ENCODE results near the gene PRDM1. TPM values are rescaled to one million over a fixed set of nuclear protein-coding genes. Genes with fewer than 3 reads are reported as not detected.

The PRDM1 gene
- total RNA-seq, 1 experiment from 2014 or later: 0.40 TPM

- H3K9me3 Mint-ChIP-seq (ENCODE audit: low read depth, unreplicated experiment): no peaks in the 10 kb centered on the region
- H3K4me3 Mint-ChIP-seq (ENCODE audit: low read depth, unreplicated experiment): no peak overlapping the region
- no peak overlapping the region for H3K27ac Mint-ChIP-seq (ENCODE audit: unreplicated experiment)
- H3K27me3 Mint-ChIP-seq (ENCODE audit: unreplicated experiment): peaks cover 23% of the 10 kb centered on the region
- TF ChIP-seq CTCF (IDR thresholded peaks at IDR 0.05; ENCODE audit: unreplicated experiment): no peak
- no peaks in the 10 kb centered on the region for H3K36me3 Mint-ChIP-seq (ENCODE audit: insufficient read depth, unreplicated experiment)
- no peaks in the 10 kb centered on the region for H3K4me1 Mint-ChIP-seq (ENCODE audit: low read depth, unreplicated experiment)
- no peak for DNase-seq
- no TSS peak for BruUV-seq (replicated peaks)
- CTCF ChIA-PET: no interaction called here
- intact Hi-C loops (cut with micrococcal nuclease; ENCODE audit: unreplicated experiment): no loop called here
Observed at GRCh38 chr6:106063448-106063850, 22.7 kb upstream of the PRDM1 start.

GRCh38 chr6:106064142-106064541 lies 22.0 kb upstream of the PRDM1 start:
- Mint-ChIP-seq H3K9me3 (ENCODE audit: low read depth, unreplicated experiment) (no peaks in the 10 kb centered on the region), H3K36me3 (ENCODE audit: insufficient read depth, unreplicated experiment) (no peaks in the 10 kb centered on the region), H3K27me3 (ENCODE audit: unreplicated experiment) (peaks cover 23% of the 10 kb centered on the region), H3K4me3 (ENCODE audit: low read depth, unreplicated experiment) (no peak overlapping the region), H3K27ac (ENCODE audit: unreplicated experiment) (no peak overlapping the region), H3K4me1 (ENCODE audit: low read depth, unreplicated experiment) (no peaks in the 10 kb centered on the region)
- TF ChIP-seq CTCF (IDR thresholded peaks at IDR 0.05; ENCODE audit: unreplicated experiment): no peak
- no peak for DNase-seq
- intact Hi-C loops (cut with micrococcal nuclease; ENCODE audit: unreplicated experiment): no loop called here
- CTCF ChIA-PET: no interaction called here
- no TSS peak for BruUV-seq (replicated peaks)

- Mint-ChIP-seq H3K4me1 (ENCODE audit: low read depth, unreplicated experiment) (peaks cover 5% of the 10 kb centered on the region), H3K36me3 (ENCODE audit: insufficient read depth, unreplicated experiment) (no peaks in the 10 kb centered on the region), H3K9me3 (ENCODE audit: low read depth, unreplicated experiment) (no peaks in the 10 kb centered on the region), H3K27ac (ENCODE audit: unreplicated experiment) (no peak overlapping the region), H3K27me3 (ENCODE audit: unreplicated experiment) (peaks cover 23% of the 10 kb centered on the region), H3K4me3 (ENCODE audit: low read depth, unreplicated experiment) (no peak overlapping the region)
- DNase-seq: no peak
- intact Hi-C loops (cut with micrococcal nuclease; ENCODE audit: unreplicated experiment): no loop called here
- no TSS peak for BruUV-seq (replicated peaks)
- CTCF ChIA-PET: no interaction called here
- TF ChIP-seq CTCF (IDR thresholded peaks at IDR 0.05; ENCODE audit: unreplicated experiment): no peak
Observed at GRCh38 chr6:106064756-106065155, 21.4 kb upstream of the PRDM1 start.

GRCh38 chr6:106066989-106067388 lies 19.1 kb upstream of the PRDM1 start:
- intact Hi-C loops (cut with micrococcal nuclease; ENCODE audit: unreplicated experiment): no loop called here
- no peak for TF ChIP-seq CTCF (IDR thresholded peaks at IDR 0.05; ENCODE audit: unreplicated experiment)
- Mint-ChIP-seq H3K27me3 (ENCODE audit: unreplicated experiment) (peaks cover 30% of the 10 kb centered on the region), H3K4me1 (ENCODE audit: low read depth, unreplicated experiment) (peaks cover 8% of the 10 kb centered on the region), H3K9me3 (ENCODE audit: low read depth, unreplicated experiment) (no peaks in the 10 kb centered on the region), H3K27ac (ENCODE audit: unreplicated experiment) (no peak overlapping the region), H3K4me3 (ENCODE audit: low read depth, unreplicated experiment) (no peak overlapping the region), H3K36me3 (ENCODE audit: insufficient read depth, unreplicated experiment) (no peaks in the 10 kb centered on the region)
- no peak for DNase-seq
- no TSS peak for BruUV-seq (replicated peaks)
- CTCF ChIA-PET: no interaction called here

Measured in Calu3 (cell line).